Naive thymus-derived CD4-positive, alpha-beta T cell (primary cell): ENCODE results near the gene UGT1A10. TPM values are rescaled to one million over a fixed set of nuclear protein-coding genes. Genes with fewer than 3 reads are reported as not detected.
A peak's percentile ranks its signal among the peaks of the same experiment; 100 is the strongest.

Experiments
- ATAC-seq: fragments of 150-1000 bp; cut with Tn5 transposase; 2 replicates; pipeline ENCODE4 v1.10.0; 2021; ENCODE audit warnings: mild to moderate bottlenecking, moderate library complexity
- CTCF ChIA-PET: fragments of 350-600 bp; sonication (Branson Sonifier 250); formaldehyde crosslinking; loops from one replicate; lab custom pipeline; 2021; ENCODE audit warnings: antibody characterized with exemption; lab: Charles Lee
- POLR2A ChIA-PET: fragments of 350-600 bp; sonication (Branson Sonifier 250); formaldehyde crosslinking; loops from one replicate; lab custom pipeline; 2021; ENCODE audit warnings: antibody characterized with exemption, inconsistent platforms; lab: Charles Lee
- DNase-seq, 9 donors: peaks; one replicate each; pipeline versions ENCODE4 v3.0.0 to v3.0.0-alpha.2; 2020 to 2022; ENCODE audit warnings: mixed read lengths in 1 of 9
- H3K27ac ChIP-seq: one replicate; pipeline ENCODE4 v1.7.0; 2013; ENCODE audit warnings: mild to moderate bottlenecking, low read depth, low read length, moderate library complexity
- H3K27me3 ChIP-seq, 2 donors: one replicate each; pipeline ENCODE4 v1.7.0; 2013; ENCODE audit warnings: low read length in 2 of 2, mild to moderate bottlenecking in 2 of 2, moderate library complexity in 2 of 2; ENCODE audit not compliant: control insufficient read depth in 2 of 2, insufficient read depth in 2 of 2
- H3K36me3 ChIP-seq, 3 experiments: 1 replicate in 2 of 3; 2 replicates in 1 of 3; pipeline ENCODE4 v1.7.0; 2013; ENCODE audit warnings: low read length in 3 of 3, mild to moderate bottlenecking in 3 of 3, moderate library complexity in 1 of 3; ENCODE audit not compliant: insufficient read depth in 3 of 3, control insufficient read depth in 2 of 3
- H3K4me1 ChIP-seq, 2 donors: one replicate each; pipeline ENCODE4 v1.7.0; 2013; ENCODE audit warnings: low read length in 2 of 2, mild to moderate bottlenecking in 2 of 2, moderate library complexity in 1 of 2; ENCODE audit not compliant: control insufficient read depth in 2 of 2, insufficient read depth in 2 of 2
- H3K4me3 ChIP-seq: 2 replicates; pipeline ENCODE4 v1.7.0; 2013; ENCODE audit warnings: mild to moderate bottlenecking, low read length
- H3K9me3 ChIP-seq, 3 experiments: 1 replicate in 2 of 3; 2 replicates in 1 of 3; pipeline ENCODE4 v1.7.0; 2013; ENCODE audit warnings: low read length in 3 of 3; ENCODE audit not compliant: control insufficient read depth in 2 of 3
- H3K27ac Mint-ChIP-seq, 9 donors: one replicate each; pipeline ENCODE4 v1.8.0; 2020 to 2022; ENCODE audit warnings: mixed read lengths in 9 of 9, mild to moderate bottlenecking in 8 of 9, moderate library complexity in 5 of 9, inconsistent platforms in 2 of 9
- H3K27me3 Mint-ChIP-seq, 5 donors: one replicate each; pipeline ENCODE4 v1.8.0; 2021 to 2022; ENCODE audit warnings: mixed read lengths in 5 of 5, mild to moderate bottlenecking in 1 of 5
- H3K36me3 Mint-ChIP-seq, 5 donors: one replicate each; pipeline ENCODE4 v1.8.0; 2020 to 2022; ENCODE audit warnings: mixed read lengths in 5 of 5, mild to moderate bottlenecking in 3 of 5, inconsistent platforms in 1 of 5
- H3K4me1 Mint-ChIP-seq, 7 donors: one replicate each; pipeline ENCODE4 v1.8.0; 2020 to 2022; ENCODE audit warnings: mixed read lengths in 7 of 7, mild to moderate bottlenecking in 3 of 7, inconsistent platforms in 1 of 7
- H3K4me3 Mint-ChIP-seq, 10 donors: one replicate each; pipeline ENCODE4 v1.8.0; 2020 to 2022; ENCODE audit warnings: mild to moderate bottlenecking in 10 of 10, mixed read lengths in 10 of 10, moderate library complexity in 6 of 10, inconsistent platforms in 2 of 10
- H3K9me3 Mint-ChIP-seq, 11 donors: one replicate each; pipeline ENCODE4 v1.8.0; 2020 to 2022; ENCODE audit warnings: mixed read lengths in 11 of 11, mild to moderate bottlenecking in 4 of 11, inconsistent platforms in 1 of 11, moderate library complexity in 1 of 11
- intact Hi-C, 2 donors: fragments of 100-400 bp; cut with micrococcal nuclease; formaldehyde crosslinking; loops; one replicate each; pipeline ENCODE4 v1.15.1; 2023
- polyA plus RNA-seq, 2 donors: library from polyadenylated mRNA; unstranded; fragments of 300-500 nt; fragmentation: Illumina TruSeq; gene quantifications; one replicate each; pipeline ENCODE4 v1.2.3, GENCODE V29; 2021
- total RNA-seq, 6 experiments: library from RNA in 5 of 6; stranded (reverse) in 5 of 6; gene quantifications; 1 replicate in 5 of 6; 2 replicates in 1 of 6; pipeline ENCODE4 v1.2.3 and lab custom pipeline; 2021 to 2026

The UGT1A10 gene
- total and polyA plus RNA-seq, 7 experiments from 2014 or later, result not detected

DNA sequence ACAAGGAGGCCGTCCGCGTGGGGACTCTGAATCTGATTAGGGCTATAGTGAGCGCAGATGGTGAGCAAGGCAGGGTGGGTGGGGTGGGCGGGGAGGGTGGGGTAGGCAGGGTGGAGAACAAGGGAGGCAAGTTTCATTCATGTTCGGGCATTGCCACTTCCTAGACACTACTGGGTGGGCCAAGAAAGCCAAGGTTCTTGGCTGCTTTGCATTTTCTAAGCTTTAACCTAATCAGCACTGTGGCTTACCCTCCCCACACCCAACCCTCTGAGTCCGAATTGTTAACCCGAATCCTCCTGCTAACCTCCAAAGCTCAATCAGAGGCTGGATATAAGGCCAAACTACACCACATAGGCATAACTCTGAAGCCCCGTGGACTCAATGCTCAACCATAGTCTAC lies 160.0 kb downstream of the UGT1A10 start:
- Mint-ChIP-seq H3K27me3 (no peaks in the 10 kb centered on the region), H3K4me3 (no peak overlapping the region), H3K4me1 (peaks cover 0 to 2% (median 0%) of the 10 kb centered on the region in 7 donors), H3K27ac (no peak overlapping the region), H3K36me3 (no peaks in the 10 kb centered on the region), H3K9me3 (peaks cover 0 to 2% (median 0%) of the 10 kb centered on the region in 11 donors)
- Histone ChIP-seq H3K36me3 (no peaks in the 10 kb centered on the region), H3K27me3 (no peaks in the 10 kb centered on the region), H3K4me3 (no peak overlapping the region), H3K4me1 (no peaks in the 10 kb centered on the region), H3K9me3 (no peaks in the 10 kb centered on the region), H3K27ac (no peak overlapping the region)
- ChIA-PET CTCF (no interaction called here), POLR2A (no interaction called here)
- DNase-seq (peak in 1 of 9 donors; percentile 6), ATAC-seq (no peak)
- intact Hi-C loops, result no loop called here

- CTCF ChIA-PET, result no interaction called here
- Histone ChIP-seq H3K36me3 (no peaks in the 10 kb centered on the region), H3K9me3 (no peaks in the 10 kb centered on the region), H3K4me3 (no peak overlapping the region), H3K4me1 (no peaks in the 10 kb centered on the region), H3K27me3 (no peaks in the 10 kb centered on the region), H3K27ac (no peak overlapping the region)
- Mint-ChIP-seq H3K27ac (no peak overlapping the region), H3K4me1 (peaks cover 0 to 2% (median 0%) of the 10 kb centered on the region in 7 donors), H3K9me3 (peaks cover 0 to 2% (median 0%) of the 10 kb centered on the region in 11 donors), H3K27me3 (peaks cover 0 to 14% (median 8%) of the 10 kb centered on the region in 5 donors), H3K36me3 (no peaks in the 10 kb centered on the region), H3K4me3 (no peak overlapping the region)
- POLR2A ChIA-PET, result no interaction called here
- ATAC-seq (no peak), DNase-seq (peak in 2 of 9 donors; percentile 3 to 11)
- intact Hi-C loops, result no loop called here
These were observed 162.3 kb downstream of the UGT1A10 start for GRCh38 chr2:233798335-233799086.

GRCh38 chr2:233799087-233799665 lies 162.9 kb downstream of the UGT1A10 start:
- ChIA-PET POLR2A (no interaction called here), CTCF (no interaction called here)
- Mint-ChIP-seq H3K27me3 (peaks cover 0 to 16% (median 12%) of the 10 kb centered on the region in 5 donors), H3K4me3 (no peak overlapping the region), H3K4me1 (peaks cover 0 to 2% (median 0%) of the 10 kb centered on the region in 7 donors), H3K9me3 (peaks cover 0 to 2% (median 0%) of the 10 kb centered on the region in 11 donors), H3K36me3 (no peaks in the 10 kb centered on the region), H3K27ac (no peak overlapping the region)
- H3K27me3 ChIP-seq, result no peaks in the 10 kb centered on the region
- H3K9me3 ChIP-seq, result no peaks in the 10 kb centered on the region
- intact Hi-C loops, result no loop called here
- no peaks in the 10 kb centered on the region for H3K4me1 ChIP-seq
- DNase-seq, result no peak
- H3K27ac ChIP-seq, result no peak overlapping the region
- no peak for ATAC-seq
- H3K4me3 ChIP-seq, result no peak overlapping the region
- no peaks in the 10 kb centered on the region for H3K36me3 ChIP-seq

DNA sequence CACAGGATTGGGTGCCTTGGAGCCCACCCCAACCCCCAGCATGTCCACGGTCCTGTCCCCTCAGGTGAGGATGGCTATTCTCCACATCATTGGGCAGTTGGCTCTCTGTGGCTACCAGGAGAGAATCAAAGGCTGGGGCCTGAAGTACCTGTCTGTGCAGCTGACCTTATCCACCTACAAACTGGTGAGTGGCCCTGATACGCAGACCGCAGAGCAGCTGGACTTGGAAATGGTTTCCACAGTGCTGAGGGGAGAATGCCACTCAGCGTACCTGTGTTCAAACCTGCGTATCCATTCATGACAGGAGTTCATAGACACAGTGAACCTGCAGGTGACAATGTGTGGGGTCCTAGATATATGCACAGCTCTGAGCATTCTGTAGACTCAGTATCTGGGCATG lies 163.5 kb downstream of the UGT1A10 start:
- Mint-ChIP-seq H3K27ac (no peak overlapping the region), H3K4me1 (peaks cover 0 to 2% (median 0%) of the 10 kb centered on the region in 7 donors), H3K27me3 (peaks cover 0 to 20% (median 15%) of the 10 kb centered on the region in 5 donors), H3K9me3 (peaks cover 0 to 2% (median 0%) of the 10 kb centered on the region in 11 donors), H3K4me3 (no peak overlapping the region), H3K36me3 (no peaks in the 10 kb centered on the region)
- no peaks in the 10 kb centered on the region for H3K36me3 ChIP-seq
- POLR2A ChIA-PET, result no interaction called here
- ATAC-seq (no peak), DNase-seq (no peak)
- H3K4me1 ChIP-seq, result no peaks in the 10 kb centered on the region
- no peak overlapping the region for H3K27ac ChIP-seq
- no peak overlapping the region for H3K4me3 ChIP-seq
- H3K27me3 ChIP-seq, result no peaks in the 10 kb centered on the region
- H3K9me3 ChIP-seq, result no peaks in the 10 kb centered on the region
- CTCF ChIA-PET, result no interaction called here
- intact Hi-C loops, result no loop called here

DNA sequence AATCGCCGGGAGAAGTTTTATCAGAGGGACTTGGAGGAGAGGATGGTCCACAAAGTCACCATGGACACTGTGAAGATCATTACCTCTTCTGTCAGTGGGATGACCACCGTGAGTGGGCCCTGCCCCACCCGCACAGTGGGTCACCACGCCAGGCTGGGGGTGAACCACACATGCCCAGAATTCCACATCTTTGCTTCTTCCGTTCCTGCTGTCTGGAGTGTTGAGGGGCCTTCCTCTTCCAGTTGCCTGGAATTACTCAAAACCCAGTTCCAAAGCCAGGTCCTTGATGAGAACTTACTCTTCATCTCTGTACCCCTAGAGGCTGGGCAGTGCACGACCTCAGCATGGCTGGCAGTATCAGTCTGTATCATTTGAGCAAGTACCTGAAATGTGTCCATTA lies 164.0 kb downstream of the UGT1A10 start:
- H3K4me1 Mint-ChIP-seq, result peaks cover 0 to 2% (median 0%) of the 10 kb centered on the region in 7 donors
- no peaks in the 10 kb centered on the region for H3K9me3 Mint-ChIP-seq
- H3K27me3 Mint-ChIP-seq, result peaks cover 2 to 20% (median 15%) of the 10 kb centered on the region in 5 donors
- DNase-seq (no peak), ATAC-seq (no peak)
- no peak overlapping the region for H3K4me3 Mint-ChIP-seq
- no peak overlapping the region for H3K27ac ChIP-seq
- H3K4me3 ChIP-seq, result no peak overlapping the region
- intact Hi-C loops, result no loop called here
- no peaks in the 10 kb centered on the region for H3K9me3 ChIP-seq
- CTCF ChIA-PET, result no interaction called here
- no peaks in the 10 kb centered on the region for H3K4me1 ChIP-seq
- no peaks in the 10 kb centered on the region for H3K36me3 Mint-ChIP-seq
- POLR2A ChIA-PET, result no interaction called here
- no peaks in the 10 kb centered on the region for H3K27me3 ChIP-seq
- no peak overlapping the region for H3K27ac Mint-ChIP-seq
- H3K36me3 ChIP-seq, result no peaks in the 10 kb centered on the region

- H3K4me3 ChIP-seq, result no peak overlapping the region
- Mint-ChIP-seq H3K4me3 (no peak overlapping the region), H3K27me3 (peaks cover 7 to 20% (median 15%) of the 10 kb centered on the region in 5 donors), H3K36me3 (no peaks in the 10 kb centered on the region), H3K9me3 (no peaks in the 10 kb centered on the region), H3K4me1 (peaks cover 0 to 2% (median 0%) of the 10 kb centered on the region in 7 donors), H3K27ac (no peak overlapping the region)
- ChIA-PET CTCF (no interaction called here), POLR2A (no interaction called here)
- ATAC-seq (no peak), DNase-seq (peak in 1 of 9 donors; percentile 11)
- no peaks in the 10 kb centered on the region for H3K27me3 ChIP-seq
- no peaks in the 10 kb centered on the region for H3K36me3 ChIP-seq
- intact Hi-C loops, result no loop called here
- no peak overlapping the region for H3K27ac ChIP-seq
- H3K4me1 ChIP-seq, result no peaks in the 10 kb centered on the region
- no peaks in the 10 kb centered on the region for H3K9me3 ChIP-seq
These were observed 165.3 kb downstream of the UGT1A10 start for GRCh38 chr2:233801357-233802131.
